HG03558 (cell line): ENCODE results near the gene ACAD9.
"Not testable (repeated sequence)": the region's sequence is repeated elsewhere in the genome, so short reads cannot be mapped to it uniquely, and the experiment has no call there.

Experiments
- ATAC-seq: cut with Tn5 transposase; IDR thresholded peaks from one replicate; pipeline ENCODE4 v1.9.1; 2021; ENCODE audit warnings: moderate number of reproducible peaks; ENCODE audit not compliant: unreplicated experiment; ENCODE audit errors: extremely low read depth

Gene ACAD9

DNA sequence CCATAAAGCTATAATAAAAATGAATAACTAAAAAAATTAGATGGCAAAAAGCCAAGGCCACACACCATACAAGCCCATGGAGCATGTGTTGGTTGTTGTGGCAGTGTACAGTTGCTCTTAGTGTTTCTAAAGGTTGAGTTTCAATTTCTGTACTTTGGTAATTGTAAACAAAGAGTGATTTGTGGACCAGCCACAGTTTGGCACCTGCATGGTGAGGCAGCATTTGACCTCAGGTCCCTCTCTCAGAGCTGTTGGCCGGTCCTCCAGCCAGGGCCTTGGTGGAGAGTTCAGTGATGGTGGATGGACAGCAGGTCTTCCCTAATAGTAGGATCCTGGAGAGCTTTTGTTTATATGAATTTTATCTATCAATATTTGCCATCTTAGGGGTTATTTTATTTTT is 5.6 kb downstream of the ACAD9 start:
- ATAC-seq, result no peak

- ATAC-seq, result no peak
These were observed 9.9 kb downstream of the ACAD9 start for GRCh38 chr3:128889139-128889894.

GRCh38 chr3:128895843-128896697 is 16.6 kb downstream of the ACAD9 start:
- no peak for ATAC-seq

GRCh38 chr3:128902426-128902825 is 23.0 kb downstream of the ACAD9 start:
- no peak for ATAC-seq

DNA sequence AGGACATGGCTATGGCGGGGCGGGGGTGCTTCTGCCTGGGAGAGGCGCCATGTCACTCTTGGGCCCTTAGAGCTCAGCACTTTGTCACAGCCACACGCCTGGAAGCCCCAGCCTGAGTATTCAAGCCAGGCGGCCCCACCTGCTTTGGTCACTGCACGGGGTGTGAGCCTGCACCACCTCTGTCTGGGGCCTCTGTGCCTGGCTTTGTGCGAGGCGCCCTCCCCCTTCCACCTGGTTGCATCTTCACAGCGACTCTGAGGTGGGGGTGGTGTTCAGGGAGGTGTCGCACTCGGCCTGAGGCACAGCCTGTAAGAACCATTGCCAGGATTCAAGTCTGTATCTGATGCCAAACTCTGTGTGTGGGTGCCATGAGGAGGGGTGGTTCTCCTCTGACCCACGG is 24.1 kb downstream of the ACAD9 start:
- ATAC-seq, result no peak

GRCh38 chr3:128906031-128906803 is 26.8 kb downstream of the ACAD9 start:
- ATAC-seq, result no peak

DNA sequence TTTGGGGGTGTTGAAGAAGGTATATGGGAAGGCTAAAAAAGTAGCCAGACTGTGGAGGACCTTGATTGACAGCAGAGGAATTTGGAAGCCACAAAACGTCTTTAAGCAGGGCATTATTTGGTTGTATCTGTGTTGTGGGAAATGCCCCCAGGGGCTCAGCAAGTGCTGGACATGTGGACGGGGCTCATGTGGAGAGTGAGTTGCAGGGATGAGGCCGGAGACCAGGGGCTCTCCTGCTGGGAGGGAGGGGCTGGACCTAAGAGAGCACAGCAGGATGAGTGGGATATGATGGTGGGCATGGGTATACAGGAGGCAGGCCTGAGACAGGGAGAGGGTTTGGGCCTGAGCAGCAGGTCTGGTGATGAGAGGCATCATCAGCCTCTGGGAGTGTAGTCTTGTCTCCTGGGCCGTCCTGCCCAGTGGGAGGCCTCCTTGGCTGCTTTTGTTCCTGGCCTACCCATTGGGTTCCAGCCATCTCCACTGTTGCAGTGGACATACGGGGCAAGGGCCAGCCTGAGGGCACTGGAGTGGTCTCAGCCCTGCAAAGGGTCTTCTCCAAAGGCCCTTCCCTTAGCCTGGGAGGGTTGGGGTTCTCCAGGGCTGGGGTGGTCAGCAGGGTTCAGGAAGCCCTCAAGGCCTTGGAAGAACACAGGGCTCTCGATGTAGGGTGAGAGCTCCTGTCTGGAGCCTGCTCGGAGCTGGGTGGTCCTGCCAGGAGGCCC is 27.5 kb downstream of the ACAD9 start:
- no peak for ATAC-seq

DNA sequence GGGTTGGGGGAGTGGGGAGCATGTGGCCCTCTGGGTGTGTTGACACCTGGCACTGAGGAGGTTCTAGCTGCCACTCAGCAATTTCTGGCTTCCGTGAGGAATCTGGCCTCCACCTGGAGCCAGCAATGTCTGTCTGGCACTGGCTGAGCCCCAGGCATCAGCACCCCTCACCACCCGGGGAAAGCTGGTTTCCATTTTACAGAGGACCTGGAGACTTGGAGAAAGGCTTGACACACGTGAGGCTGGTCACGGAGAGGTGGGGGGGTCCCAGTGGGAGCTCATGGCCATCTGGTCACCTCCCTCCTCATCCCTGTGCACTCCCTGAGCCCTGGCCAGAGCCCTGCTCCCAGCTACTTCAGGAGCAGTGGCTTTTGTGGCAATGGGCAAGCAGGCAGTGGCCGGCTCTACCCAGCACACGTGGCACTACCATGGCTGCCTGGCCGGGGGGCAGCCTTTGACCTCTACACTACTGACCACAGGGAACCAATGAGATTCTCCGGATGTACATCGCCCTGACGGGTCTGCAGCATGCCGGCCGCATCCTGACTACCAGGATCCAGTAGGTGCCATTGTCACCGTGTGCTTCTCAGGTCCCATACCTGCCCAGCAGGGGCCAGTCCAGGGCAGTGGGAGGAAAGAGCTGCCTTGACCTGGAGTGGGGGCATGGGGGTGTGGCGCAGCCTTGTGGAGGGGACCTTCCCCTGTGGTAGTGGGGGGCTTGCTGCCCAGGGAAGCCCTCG is 28.5 kb downstream of the ACAD9 start:
- ATAC-seq, result no peak

DNA sequence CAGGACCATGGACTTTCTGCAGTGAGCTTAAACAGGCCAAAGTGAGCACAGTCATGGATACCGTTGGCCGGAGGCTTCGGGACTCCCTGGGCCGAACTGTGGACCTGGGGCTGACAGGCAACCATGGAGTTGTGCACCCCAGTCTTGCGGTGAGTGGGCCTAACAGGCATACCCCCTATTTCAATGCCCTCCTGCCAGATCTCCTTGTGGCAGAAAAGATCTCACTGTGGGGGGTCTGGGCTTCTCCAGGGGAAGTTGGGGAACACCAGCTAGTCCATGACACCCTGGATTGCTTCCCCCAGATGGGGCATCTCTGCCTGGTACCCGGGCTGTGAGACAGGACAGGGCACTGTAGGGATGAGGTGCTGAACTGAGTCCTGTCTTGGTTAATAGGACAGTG is 29.5 kb downstream of the ACAD9 start:
- no peak for ATAC-seq

DNA sequence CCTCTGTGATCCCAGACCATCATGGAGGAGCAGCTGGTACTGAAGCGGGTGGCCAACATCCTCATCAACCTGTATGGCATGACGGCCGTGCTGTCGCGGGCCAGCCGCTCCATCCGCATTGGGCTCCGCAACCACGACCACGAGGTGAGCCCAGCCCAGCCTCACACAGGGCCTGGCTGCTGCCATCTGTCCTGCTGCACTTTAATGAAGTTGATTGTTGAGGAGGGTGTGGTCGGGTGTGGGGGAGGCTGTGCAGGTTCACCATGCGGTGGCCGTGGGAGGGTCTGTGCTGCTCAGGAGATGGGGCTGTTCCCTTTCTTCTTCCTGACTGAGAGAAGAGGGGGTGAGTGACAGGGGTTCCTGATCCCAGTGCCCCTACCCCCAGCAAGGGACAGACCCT is 30.6 kb downstream of the ACAD9 start:
- ATAC-seq, result no peak

GRCh38 chr3:128911911-128912310 is 32.5 kb downstream of the ACAD9 start:
- no peak for ATAC-seq

GRCh38 chr3:128914966-128915645 is 35.7 kb downstream of the ACAD9 start:
- ATAC-seq, result no peak

DNA sequence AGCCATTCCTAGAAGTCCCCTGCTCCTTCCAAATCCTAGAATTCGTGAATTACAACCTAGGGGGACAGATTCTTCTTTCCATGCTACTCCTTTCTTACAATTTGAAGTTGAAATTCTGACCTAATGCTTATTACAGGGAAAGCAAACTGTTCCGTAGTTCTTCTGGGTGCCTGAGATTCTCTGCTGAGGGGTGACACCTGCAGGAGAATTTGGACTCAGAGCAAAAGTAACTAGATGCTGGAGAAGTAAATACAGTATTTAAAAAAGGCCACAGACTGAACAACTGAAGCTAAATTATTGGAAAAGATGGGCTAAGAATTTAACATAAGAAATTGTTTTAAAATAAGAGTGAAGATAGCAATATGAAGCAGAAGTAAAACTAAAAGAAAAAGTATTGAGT is 37.9 kb downstream of the ACAD9 start:
- no peak for ATAC-seq

- ATAC-seq, result no peak
These were observed 40.6 kb downstream of the ACAD9 start for GRCh38 chr3:128919988-128920387.

GRCh38 chr3:128922804-128923459 is 43.5 kb downstream of the ACAD9 start:
- ATAC-seq, result no peak

DNA sequence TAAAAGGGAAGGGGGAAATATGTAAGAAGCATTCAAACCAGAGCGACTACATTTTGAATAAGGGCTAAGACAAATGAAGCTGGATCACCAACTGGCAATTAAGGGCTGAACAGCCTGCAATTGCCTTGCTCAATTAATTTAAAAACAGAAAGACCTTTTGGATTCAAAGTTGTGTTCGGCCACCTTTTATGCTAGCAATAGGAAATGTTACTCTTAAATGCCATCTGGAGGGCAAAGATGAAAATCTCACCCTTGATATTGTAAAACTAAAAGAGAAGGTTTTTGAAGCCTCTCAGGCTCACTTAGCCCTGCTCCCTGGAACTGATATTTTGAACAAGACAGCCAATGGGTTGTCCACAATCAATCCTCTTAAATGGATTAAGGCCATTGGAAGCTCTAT is 44.2 kb downstream of the ACAD9 start:
- ATAC-seq, result no peak

DNA sequence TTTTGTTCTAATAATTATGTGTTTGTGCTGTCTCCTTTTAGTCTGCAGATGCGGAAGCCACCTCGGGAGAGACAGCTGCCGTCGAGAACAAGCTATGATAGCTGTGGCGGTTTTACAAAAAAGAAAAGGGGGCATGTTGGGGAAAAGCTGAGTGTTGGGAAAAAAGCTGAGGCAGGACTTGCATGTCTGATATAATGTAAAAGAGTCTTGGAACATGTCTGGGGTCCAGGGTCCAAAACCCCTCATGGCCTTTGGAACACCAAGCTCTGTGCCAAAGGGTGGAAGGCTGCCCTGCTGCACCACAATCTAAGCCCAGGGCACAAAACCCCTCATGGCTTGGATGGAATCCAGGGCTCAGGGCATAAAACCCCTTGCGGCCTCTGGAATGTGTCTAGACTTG is 44.6 kb downstream of the ACAD9 start:
- ATAC-seq, result not testable (repeated sequence)

GRCh38 chr3:128929364-128929763 is 49.9 kb downstream of the ACAD9 start:
- no peak for ATAC-seq

- ATAC-seq, result no peak
These were observed 51.6 kb downstream of the ACAD9 start for GRCh38 chr3:128931046-128931445.
